SU-DHL-6 (cell line): ENCODE results near the gene ITPR2.

Experiments
- H2AFZ ChIP-seq: fragments of 200-600 bp; sonication (generic); 2 replicates; pipeline ENCODE4 v1.6.1; 2014; ENCODE audit warnings: low read depth, mild to moderate bottlenecking, moderate library complexity, mixed read lengths, antibody characterized with exemption, low read length; ENCODE audit not compliant: severe bottlenecking
- H3F3A ChIP-seq: fragments of 200-600 bp; shearing (Covaris generic); 2 replicates; pipeline ENCODE4 v1.6.0; 2016; ENCODE audit warnings: antibody characterized with exemption, mild to moderate bottlenecking; ENCODE audit not compliant: insufficient read depth
- H3K27ac ChIP-seq: fragments of 200-600 bp; sonication (generic); 2 replicates; pipeline ENCODE4 v1.5.1; 2016; ENCODE audit warnings: low read depth, mild to moderate bottlenecking, low read length, moderate library complexity, mixed read lengths
- H3K27me3 ChIP-seq: fragments of 200-600 bp; sonication (generic), shearing (Covaris generic); 2 replicates; pipeline ENCODE4 v1.6.0; 2014; ENCODE audit warnings: mild to moderate bottlenecking, low read length
- H3K36me3 ChIP-seq: fragments of 200-600 bp; sonication (generic); 2 replicates; pipeline ENCODE4 v1.6.1; 2014; ENCODE audit warnings: mild to moderate bottlenecking, low read length, mixed read lengths
- H3K4me2 ChIP-seq: fragments of 300-600, 200-600 bp; shearing (Covaris generic), sonication (generic); 2 replicates; pipeline ENCODE4 v1.6.0; 2014; ENCODE audit warnings: low read length, low read depth, mild to moderate bottlenecking; ENCODE audit not compliant: poor library complexity, severe bottlenecking
- H3K4me3 ChIP-seq: fragments of 200-600 bp; sonication (generic); 2 replicates; pipeline ENCODE4 v1.5.1; 2014; ENCODE audit warnings: antibody characterized with exemption, low read length, mild to moderate bottlenecking, mixed read lengths; ENCODE audit not compliant: insufficient read depth, poor library complexity, severe bottlenecking
- H3K79me2 ChIP-seq: fragments of 200-600 bp; sonication (generic); 2 replicates; pipeline ENCODE4 v1.6.1; 2014; ENCODE audit warnings: mild to moderate bottlenecking, low read length, moderate library complexity; ENCODE audit not compliant: insufficient read depth
- H3K9ac ChIP-seq: fragments of 200-600 bp; sonication (generic); 2 replicates; pipeline ENCODE4 v1.7.0; 2014; ENCODE audit warnings: mild to moderate bottlenecking, low read length
- H3K9me2 ChIP-seq: fragments of 200-600 bp; sonication (generic); replicated peaks from 2 replicates; pipeline ENCODE4 v1.6.1; 2014; ENCODE audit warnings: low read length; ENCODE audit not compliant: insufficient read depth
- H3K9me3 ChIP-seq: fragments of 200-600 bp; sonication (generic); 2 replicates; pipeline ENCODE4 v1.6.1; 2014; ENCODE audit warnings: low read length, mixed read lengths; ENCODE audit not compliant: insufficient read depth
- H4K20me1 ChIP-seq: fragments of 200-600 bp; sonication (generic); 2 replicates; pipeline ENCODE4 v1.6.1; 2014; ENCODE audit warnings: low read depth, mild to moderate bottlenecking, antibody characterized with exemption, low read length, moderate library complexity, mixed read lengths
- CTCF ChIP-seq: fragments of 200-600 bp; sonication (generic); IDR thresholded peaks from one replicate; pipeline ENCODE4 v1.5.1; 2017; ENCODE audit warnings: antibody characterized with exemption, mild to moderate bottlenecking, low read length, moderate library complexity; ENCODE audit not compliant: insufficient read depth, poor library complexity, severe bottlenecking
- EZH2phosphoT487 ChIP-seq: fragments of 200-600 bp; sonication (generic), shearing (Covaris generic); conservative IDR thresholded peaks from 2 replicates; pipeline ENCODE4 v1.6.1; 2018; ENCODE audit warnings: mild to moderate bottlenecking, antibody characterized with exemption, low read length, moderate library complexity, mixed read lengths

ITPR2 gene

GRCh38 chr12:26445909-26446308 lies 387.1 kb downstream of the ITPR2 start:
- Histone ChIP-seq H3K27ac (no peak overlapping the region), H3K9me3 (no peaks in the 10 kb centered on the region)

GRCh38 chr12:26443309-26443708 lies 389.7 kb downstream of the ITPR2 start:
- Histone ChIP-seq H3K4me2 (no peak overlapping the region), H3F3A (no peaks in the 10 kb centered on the region), H3K27me3 (no peaks in the 10 kb centered on the region)

More at GRCh38 chr12:26445909-26446308, 387.1 kb downstream of the ITPR2 start:
- Histone ChIP-seq H3K9ac (no peak overlapping the region), H3K4me3 (no peak overlapping the region), H3K36me3 (no peaks in the 10 kb centered on the region), H2AFZ (no peak overlapping the region), H3K27me3 (no peaks in the 10 kb centered on the region), H4K20me1 (no peaks in the 10 kb centered on the region), H3K4me2 (no peak overlapping the region), H3F3A (no peaks in the 10 kb centered on the region), H3K9me2 (no peaks in the 10 kb centered on the region), H3K79me2 (no peaks in the 10 kb centered on the region)
- TF ChIP-seq CTCF (no peak), EZH2phosphoT487 (no peak)

GRCh38 chr12:26441434-26441833 lies 391.6 kb downstream of the ITPR2 start:
- Histone ChIP-seq H3K4me2 (no peak overlapping the region), H3K9me2 (no peaks in the 10 kb centered on the region), H4K20me1 (no peaks in the 10 kb centered on the region), H3K27me3 (no peaks in the 10 kb centered on the region), H3K27ac (no peak overlapping the region), H2AFZ (no peak overlapping the region), H3K79me2 (no peaks in the 10 kb centered on the region), H3K36me3 (no peaks in the 10 kb centered on the region), H3K9me3 (no peaks in the 10 kb centered on the region), H3K4me3 (no peak overlapping the region), H3F3A (no peaks in the 10 kb centered on the region), H3K9ac (no peak overlapping the region)
- TF ChIP-seq EZH2phosphoT487 (no peak), CTCF (no peak)

More at GRCh38 chr12:26443309-26443708, 389.7 kb downstream of the ITPR2 start:
- H3K27ac ChIP-seq: no peak overlapping the region
- no peak overlapping the region for H2AFZ ChIP-seq
- H3K36me3 ChIP-seq: no peaks in the 10 kb centered on the region
- H3K9ac ChIP-seq: no peak overlapping the region
- TF ChIP-seq CTCF (no peak), EZH2phosphoT487 (no peak)
- no peaks in the 10 kb centered on the region for H3K9me3 ChIP-seq
- no peaks in the 10 kb centered on the region for H3K79me2 ChIP-seq
- no peaks in the 10 kb centered on the region for H4K20me1 ChIP-seq
- no peaks in the 10 kb centered on the region for H3K9me2 ChIP-seq
- H3K4me3 ChIP-seq: no peak overlapping the region

- Histone ChIP-seq H3K9me3 (no peaks in the 10 kb centered on the region), H3K9me2 (no peaks in the 10 kb centered on the region)
Measured at GRCh38 chr12:26435069-26435404, 398.0 kb downstream of the ITPR2 start.

More at GRCh38 chr12:26435069-26435404, 398.0 kb downstream of the ITPR2 start:
- H2AFZ ChIP-seq: no peak overlapping the region
- no peak for TF ChIP-seq EZH2phosphoT487
- TF ChIP-seq CTCF: no peak
- H3K9ac ChIP-seq: no peak overlapping the region
- H3F3A ChIP-seq: no peaks in the 10 kb centered on the region
- no peaks in the 10 kb centered on the region for H3K79me2 ChIP-seq
- H3K36me3 ChIP-seq: no peaks in the 10 kb centered on the region
- no peak overlapping the region for H3K27ac ChIP-seq
- no peaks in the 10 kb centered on the region for H3K27me3 ChIP-seq
- H4K20me1 ChIP-seq: no peaks in the 10 kb centered on the region
- no peak overlapping the region for H3K4me2 ChIP-seq
- H3K4me3 ChIP-seq: no peak overlapping the region
